ELR (cell line): Measurements from ENCODE around the gene AKT3.
"Not testable (repeated sequence)": the region's sequence is repeated elsewhere in the genome, so short reads cannot be mapped to it uniquely, and the experiment has no call there.

Experiments used
- DNase-seq: peaks from one replicate; pipeline ENCODE4 v3.0.0-alpha.2; 2015; ENCODE audit warnings: low read depth

AKT3 gene

DNA sequence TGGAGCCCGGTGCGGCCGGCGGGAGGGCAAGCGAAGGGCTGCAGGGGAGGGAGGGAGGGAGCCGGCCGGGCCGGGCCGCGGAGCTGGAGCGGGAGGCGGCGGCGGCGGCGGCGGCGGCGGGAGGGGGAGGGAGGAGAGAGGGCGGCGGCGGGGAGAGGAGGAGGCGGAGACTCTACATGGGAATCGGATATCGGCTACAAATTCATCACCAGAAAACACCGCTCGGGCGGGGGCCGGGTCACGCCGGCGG is at the start of gene AKT3:
AKT3 (minus strand) TSS at position 42 of the 250 bp plus-strand sequence. CDS start 7,073 bp downstream, outside the sequence.
- DNase-seq, result peak; percentile 92

DNA sequence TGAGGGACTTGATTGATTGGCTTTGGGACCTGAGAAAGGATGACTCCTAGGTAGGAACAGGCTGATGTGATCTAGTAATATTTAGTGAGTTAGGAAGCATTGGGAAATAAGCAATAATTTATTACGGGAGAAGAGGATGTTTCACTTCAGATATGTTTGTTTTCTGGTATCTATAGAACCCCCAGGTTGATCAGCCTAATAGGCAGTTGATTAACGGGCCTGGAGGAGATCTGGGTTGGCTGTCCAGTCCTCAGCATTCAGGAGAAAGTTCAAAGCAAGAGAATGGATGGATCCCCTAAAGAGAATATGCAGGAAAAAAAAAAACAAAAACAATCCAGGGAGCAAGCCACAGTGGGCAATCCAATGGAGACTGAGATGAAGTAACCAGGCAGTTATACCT is 48.2 kb upstream of the AKT3 start:
- DNase-seq, result no peak

DNA sequence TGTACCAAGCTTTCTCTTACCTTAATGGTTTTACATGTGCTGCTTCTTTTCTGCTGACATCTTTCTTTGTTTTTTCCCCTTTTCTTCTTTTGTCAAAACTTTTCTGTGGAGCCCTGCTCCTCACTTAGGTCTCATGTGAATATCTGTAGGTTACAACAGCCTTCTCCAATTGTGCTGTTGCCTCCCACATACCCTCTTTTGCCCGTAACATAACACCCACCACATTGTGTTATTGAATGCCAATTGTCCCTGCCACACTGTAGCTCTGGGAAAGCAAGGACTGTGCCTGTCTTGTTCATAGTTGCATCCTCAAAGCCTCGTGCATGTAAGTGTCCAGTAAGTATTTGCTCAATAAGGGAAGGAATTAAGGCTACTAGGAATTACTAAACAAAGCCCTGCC is 46.3 kb upstream of the AKT3 start:
- no peak for DNase-seq

DNA sequence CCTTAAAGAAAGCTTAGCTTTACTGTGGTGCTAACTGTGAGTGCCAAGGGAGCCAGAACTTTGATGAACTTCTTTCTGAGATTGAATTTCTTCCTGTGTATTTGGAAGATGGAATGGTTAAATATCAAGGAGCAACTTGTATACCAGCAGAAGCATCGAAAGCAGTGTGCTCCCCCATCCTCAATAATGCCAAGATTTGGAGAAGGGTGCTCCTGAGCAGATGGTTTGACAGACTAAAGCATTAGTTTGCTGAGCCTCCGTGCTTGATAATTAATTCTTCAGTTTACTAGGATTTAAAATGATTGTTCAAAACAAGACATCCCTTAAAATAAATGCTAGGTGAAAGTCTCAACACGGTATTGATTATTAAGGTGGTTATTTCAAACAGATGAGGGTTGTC is 42.4 kb upstream of the AKT3 start:
- DNase-seq, result no peak

DNA sequence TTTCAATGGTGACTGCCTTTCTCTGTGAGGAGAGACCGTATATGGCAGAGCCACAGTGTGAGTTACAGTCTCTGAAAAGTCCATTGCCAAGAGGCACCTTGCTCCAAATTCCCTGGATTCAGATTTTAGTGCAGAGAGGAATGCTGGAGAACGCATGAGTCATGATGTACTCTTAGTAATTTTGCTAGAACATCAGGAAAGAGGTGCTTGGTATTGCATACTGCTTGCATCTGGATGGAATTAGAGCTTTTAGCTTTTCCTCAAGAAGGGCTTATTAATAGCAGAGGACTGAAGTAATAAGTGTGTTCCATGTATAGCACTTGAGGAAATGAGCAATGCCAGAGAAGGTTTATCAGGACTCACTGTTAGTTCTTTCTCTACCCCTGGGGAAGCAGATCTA is 40.5 kb upstream of the AKT3 start:
- DNase-seq, result peak; percentile 55

DNA sequence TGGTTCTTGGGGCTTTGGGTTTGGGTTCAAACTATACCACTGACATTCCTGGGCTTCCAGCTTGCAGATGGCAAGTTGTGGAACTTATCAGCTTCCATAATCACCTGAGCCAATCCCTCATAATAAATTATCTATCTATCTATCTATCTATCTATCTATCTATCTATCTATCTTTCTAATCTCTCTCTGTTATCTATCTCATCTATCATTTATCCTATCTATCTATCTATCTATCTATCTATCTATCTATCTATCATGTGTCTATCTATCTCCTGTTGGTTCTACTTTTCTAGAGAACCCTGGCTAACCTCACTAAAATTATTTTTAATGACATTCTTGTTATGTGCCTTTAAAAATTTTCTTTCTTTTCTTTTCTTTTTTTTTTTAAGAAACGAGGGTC is 35.8 kb upstream of the AKT3 start:
- DNase-seq, result no peak

DNA sequence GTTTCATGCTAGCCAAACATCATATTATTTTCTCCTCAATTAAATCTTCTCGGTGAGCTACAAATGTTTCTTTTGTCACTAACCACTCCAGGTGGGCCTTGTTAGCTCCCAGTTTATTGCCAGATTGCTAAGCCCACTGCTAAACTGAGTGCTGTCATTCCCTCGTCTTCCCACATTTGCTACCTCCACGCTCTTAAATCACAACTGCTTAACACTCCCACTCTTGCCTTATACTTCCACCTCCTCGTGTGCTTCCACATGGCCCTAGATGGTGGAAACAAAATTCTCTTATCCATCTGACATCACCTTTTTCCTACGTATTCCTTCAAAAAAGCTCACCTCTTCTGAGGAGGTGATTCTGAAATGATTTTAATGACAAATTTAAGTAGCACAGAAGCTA is 34.6 kb upstream of the AKT3 start:
- no peak for DNase-seq

DNA sequence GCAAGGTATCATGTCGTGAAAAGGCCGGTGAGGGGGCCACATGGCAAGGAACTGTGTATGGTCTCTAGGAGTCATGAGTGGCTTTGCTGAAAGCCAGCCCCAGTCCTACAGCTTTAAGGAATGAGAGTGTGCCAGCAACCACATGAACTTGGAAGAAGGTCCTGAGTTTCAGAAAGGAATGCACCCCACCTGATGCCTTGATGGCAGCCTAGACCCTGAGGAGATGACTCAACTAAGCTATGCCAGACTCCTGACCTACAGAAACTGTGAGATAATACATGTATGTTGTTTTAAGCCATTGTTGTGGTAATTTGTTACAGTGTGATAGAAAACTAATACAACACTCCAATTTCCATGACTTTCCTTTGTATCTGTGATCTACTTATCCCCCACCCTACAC is 33.5 kb upstream of the AKT3 start:
- peak; percentile 49 for DNase-seq

DNA sequence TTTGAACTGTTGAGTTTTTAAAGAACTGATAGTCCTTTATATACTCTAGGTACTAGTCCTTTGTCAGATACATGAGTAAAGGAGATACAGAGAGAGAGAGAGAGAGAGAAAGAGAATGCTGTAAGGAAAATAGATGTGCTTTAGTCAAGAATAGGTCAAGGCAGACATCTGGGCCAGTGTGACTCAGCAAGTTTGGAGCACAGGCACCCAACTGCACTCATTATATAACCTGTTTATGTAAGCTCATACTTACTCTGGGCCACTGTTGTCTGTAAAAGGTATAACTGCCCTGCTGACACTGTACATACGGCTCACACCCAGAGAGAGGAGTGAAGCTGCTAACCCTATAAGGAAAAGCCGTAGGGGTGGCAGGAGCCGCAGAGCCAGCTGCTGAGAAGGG is 32.2 kb upstream of the AKT3 start:
- peak; percentile 31 for DNase-seq

DNA sequence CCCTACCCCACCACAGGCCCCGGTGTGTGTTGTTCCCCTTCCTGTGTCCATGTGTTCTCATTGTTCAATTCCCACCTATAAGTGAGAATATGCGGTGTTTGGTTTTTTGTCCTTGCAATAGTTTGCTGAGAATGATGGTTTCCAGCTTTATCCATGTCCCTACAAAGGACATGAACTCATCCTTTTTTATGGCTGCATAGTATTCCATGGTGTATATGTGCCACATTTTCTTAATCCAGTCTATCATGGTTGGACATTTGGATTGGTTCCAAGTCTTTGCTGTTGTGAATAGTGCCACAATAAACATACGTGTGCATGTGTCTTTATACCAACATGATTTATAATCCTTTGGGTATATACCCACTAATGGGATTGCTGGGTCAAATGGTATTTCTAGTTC is 27.0 kb upstream of the AKT3 start:
- DNase-seq, result not testable (repeated sequence)

DNA sequence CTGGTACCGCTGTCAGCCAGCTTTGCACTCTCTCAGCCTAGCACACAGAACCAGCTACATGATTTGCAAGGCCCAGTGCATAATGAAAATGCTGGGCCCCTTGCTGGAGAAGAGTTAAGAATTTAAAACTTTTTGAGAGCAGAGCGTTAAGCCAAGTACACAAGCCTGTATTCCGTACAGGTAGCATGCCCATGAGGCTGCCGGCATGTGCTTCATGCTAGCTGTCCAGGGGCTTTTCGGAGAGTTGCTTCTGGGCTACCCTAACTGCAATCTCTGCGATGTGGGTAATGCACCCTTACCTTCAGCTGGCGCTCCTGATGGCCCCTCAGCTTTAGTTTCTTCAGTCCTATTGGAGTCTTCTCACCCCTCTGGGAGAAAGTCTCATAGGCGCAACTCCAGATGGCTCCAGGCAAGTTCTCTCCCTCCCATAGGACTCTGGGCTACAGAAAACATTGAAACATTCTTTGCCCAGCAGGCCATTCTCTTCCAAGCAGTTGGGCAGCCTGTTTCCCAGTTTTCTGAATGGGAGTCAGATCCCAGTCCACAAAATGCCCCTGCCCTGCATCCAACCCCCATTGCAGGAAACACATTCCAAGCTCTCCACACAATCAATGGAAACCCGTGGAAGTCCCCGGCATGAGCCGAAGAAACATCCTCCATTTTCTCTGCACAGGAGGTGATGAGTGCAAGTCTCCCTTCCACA is 5.7 kb upstream of the AKT3 start:
- DNase-seq, result no peak

DNA sequence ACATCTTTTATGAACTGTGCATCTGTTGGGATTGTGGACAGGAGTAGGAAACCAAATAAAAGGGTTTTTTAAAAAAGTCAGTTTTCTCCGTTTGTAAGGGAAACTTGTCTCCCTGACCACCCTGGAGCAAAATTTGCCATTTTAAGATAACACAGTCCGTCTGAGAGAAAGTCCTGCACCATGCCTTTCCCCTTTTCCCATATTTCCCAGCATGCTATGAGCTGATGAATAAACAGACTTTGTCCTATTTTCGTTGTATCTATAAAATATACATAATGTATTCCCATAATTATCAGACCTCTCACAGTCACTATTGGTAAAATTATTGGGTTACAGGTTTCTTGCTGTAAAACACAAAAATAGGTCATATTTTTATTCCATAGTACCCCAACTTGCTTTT is 1.7 kb upstream of the AKT3 start:
- DNase-seq, result no peak

DNA sequence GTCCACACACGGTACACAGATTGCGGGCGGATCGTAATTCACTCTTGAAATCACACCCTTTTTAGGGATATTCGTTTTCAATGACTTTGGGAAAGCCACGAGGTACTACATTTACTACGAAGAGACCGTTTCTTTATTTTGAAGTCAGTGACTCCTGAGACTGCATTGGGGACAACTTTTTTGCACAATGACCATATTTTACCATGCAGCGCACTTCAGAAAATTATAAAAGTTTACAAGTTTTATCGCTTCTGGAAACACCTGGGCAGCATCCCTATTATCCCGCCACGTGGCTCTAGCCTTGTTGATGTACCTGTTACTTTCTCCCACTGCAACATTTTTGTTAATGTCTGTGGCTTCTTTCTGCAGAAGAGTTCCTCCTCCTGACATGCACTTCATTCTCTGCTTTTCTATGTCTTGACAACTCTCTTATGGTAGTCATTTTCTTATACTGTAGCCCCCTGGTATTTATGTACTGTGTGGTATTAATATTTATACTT is 1.3 kb upstream of the AKT3 start:
- no peak for DNase-seq

DNA sequence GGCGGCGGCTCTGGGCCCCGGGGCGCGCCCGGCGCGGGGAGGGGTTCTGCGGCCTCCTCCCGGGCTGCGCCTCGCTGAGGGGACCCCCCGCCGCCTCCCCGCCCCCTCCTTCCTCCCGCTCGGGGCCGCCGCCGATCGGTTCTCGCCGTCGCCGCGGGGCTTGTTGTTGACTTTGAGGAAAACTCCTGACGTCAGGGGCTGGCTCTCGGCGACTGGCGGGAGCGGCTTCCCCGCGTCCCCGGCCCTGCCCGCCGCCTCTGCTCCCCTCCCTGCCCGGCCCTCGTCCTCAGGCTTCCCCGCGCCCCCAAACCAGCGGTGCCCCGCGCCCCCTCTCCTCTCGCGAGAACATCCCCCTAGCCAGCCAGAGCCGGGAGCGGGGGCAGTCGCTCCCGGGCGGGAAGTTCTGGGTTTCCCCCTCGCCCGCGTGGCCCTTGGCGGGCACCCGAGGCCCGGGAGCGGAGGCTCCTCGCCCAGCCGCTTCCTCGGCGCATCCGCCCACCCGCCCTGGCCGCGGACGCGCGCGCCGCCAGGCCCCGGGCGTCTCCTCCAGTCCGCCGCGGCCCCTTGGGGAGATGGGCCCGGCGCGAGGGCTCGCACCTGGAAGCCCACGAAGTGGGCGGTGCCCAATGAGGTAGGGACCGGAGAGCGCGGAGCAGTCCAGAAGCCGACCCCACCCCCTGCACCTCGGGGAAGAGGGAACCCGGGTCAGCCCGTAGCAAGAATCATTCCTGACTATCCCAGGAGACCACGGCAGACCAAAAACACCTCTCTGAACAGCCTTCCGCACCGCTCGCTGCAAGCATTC is 611 bp upstream of the AKT3 start:
- peak; percentile 85 for DNase-seq

DNA sequence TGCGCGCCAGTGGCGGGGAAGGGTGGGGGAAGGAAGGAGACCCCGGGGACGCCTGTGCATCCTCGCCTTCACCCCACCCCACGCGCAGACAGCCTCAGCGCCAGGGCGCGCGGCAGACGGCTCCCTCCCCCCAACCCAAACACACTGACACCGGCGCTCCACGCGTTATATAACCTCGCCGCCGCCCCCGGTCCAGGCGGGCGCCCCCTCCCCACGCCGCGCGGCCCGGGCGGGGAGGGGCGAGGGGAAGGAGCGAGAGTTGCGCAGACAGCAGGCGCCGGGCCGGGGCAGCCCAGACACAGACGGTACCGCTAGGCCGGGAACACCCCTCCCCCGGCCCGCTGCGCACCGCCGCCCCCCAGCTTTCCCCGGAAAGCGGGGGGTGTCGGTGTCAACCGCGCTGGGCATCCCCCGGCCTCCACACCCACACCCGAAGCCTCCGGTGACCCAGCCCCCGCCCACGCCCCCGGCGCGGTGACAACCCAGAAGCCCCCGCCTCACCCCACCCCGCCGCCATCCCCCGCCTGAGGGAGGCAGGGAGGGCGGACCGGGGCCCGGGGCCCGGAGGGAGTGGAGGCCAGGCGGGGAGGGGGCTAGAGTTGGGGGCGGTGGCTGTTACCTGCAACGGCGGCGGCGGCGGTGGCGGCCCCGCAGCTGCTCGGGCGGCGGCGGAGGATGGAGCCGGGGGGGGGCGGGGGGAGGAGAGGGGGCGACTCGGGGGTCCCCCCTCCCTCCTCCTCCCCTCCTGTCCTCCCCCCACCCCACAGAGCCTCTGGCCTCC is 432 bp downstream of the AKT3 start:
- DNase-seq, result peak; percentile 50

DNA sequence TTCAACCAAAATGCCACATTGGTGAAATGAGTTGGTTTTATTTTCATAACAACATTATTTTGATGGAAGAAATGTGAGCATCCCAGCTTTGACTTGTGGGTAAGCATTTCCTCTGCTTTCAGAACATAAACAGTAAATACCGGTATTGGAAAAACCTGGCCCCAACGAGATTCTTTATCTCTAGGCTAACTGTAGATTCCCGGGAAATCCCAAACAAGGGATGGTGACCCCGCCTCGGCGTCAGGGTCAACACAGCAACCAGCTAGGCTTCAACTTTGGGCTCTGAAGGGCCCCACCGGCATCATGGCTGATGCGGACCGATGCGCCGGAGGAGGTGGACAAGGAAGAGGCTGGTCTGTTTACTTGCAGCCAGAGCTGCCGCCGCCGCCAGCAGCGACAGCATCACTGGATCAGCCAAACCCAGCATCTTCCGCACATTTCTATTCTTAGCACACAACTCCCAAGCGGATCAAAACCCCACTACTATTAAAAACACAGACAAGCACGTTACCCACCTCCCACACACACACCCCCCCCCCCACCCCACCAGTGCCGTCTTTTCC is 1.1 kb downstream of the AKT3 start:
- peak; percentile 75 for DNase-seq

DNA sequence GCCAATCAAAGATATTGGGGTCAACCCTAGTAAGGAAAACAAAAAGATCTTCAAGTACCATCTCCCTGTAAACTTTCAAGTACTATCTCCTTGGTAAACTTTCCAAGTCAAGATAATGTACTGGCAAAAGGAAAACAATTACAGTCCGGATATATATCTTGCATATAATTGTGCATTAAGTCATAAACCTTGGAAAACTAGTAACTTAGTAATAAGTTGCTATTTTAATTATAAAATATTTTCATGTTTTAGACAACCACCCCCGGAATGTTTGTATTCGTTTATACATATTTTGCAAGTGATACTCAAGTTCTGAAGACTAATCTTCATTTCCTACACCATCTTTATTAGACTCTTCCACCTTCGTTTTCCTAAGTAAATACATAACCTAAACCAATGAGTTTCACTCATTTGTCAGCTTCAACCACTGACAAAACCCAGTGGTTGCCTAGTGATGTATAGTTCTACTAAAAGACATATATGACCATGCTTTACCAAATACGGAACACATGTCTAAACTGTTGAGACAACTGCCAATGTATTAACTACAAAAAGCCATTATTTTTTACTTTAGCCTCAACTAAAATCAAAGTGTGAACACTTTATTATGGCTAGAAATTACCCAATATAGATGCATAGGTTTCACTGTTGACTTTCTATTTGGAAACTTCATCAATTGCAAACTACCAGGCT is 1.7 kb downstream of the AKT3 start:
- no peak for DNase-seq

DNA sequence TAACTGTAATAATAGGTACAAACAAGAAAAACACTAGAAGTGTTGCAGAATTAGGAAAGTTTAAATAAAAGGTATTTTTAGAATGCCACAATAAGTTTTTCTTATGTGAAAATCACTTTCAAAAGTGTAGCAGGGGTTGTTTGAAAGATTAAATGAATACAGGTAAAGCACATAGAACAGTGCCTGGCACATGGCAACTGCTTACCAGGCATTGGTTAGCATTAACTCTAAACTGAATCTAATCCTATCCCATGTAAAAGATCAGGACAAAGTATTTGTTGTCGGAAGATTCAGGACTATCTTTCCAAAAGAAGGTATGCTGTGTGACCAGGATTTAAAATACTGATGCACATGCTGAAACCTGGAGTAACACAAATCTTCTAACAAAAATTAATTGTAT is 3.3 kb downstream of the AKT3 start:
- DNase-seq, result no peak

DNA sequence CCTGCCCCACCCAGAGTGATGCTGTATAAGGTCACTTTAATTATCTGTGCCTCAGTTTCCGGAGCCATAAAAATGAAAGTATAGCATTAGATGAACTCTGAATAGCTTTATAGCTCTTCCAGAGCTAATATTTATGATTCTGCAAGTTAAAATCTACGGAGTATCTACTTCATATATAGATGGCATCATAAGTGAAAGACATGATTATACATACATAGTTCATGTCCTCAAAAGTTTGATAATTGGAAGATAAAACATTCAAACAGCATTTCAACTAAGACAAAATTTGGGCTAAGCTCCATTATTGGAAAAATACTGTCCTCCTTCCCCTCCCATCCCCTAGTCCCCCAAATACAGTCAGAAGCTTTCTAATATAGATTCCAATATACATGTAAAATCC is 4.2 kb downstream of the AKT3 start:
- DNase-seq, result no peak

DNA sequence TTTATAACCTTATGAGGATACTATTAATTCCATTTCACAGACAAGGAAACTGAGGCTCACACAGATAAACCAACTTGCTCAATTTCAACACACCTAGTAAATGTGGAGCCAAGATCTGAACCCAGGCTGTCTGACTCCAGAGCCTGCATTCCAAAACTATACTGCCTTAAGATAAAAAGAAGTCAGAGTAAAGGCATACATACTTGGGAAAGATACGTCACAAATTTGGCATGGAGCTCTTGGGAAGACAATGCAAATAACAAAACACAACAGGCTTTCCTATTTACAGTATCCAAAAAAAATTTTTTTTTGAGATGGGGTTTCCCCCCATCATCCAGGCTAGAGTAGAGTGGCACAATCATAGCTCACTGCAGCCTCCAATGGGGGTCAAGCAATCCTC is 5.9 kb downstream of the AKT3 start:
- DNase-seq, result no peak

DNA sequence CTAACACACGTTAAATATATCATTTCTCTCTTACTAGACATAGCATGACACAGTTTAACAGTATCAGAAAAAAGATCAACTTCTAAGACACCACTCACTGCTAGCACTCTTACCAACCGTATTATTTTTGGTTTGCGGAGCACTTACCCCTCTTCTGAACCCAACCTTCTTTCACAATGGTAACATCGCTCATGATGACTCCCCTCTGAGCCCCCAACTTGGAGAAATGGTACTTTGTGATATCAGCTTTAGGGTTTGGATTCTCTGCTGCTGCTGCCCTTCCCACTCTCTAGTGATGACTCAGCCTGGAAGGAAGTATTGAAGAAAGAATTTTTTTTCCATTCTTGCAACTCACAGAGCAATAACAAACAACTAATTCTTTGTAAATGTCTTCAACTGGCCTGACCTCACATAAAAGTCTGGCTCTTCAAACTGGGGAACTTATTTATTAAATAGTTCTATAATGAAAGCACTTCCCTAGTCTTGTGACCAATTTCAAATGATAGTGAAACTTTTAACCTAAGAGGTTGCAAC is 7.0 kb downstream of the AKT3 start:
- DNase-seq, result peak; percentile 87

DNA sequence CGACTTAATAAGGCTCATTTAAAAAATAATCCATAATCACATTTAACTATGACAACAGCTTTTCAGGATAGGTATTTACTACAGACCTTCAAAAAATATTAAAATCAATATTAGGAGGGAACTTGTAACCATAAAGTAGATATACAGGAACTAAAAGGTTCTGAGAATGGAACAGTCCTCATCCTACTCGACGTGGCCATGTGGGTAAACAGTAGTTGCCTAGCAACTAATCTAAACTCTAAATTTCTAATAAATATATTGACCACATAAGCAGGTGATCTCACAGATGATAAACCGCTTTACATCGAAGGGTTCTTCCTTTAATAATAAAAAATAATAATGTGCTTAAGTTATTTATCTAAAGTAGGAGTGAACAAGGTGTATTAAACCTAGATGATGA is 7.9 kb downstream of the AKT3 start:
- no peak for DNase-seq
